GOT3 (cell line): ENCODE results near the gene TMEM120A.
"Not testable (repeated sequence)": the region's sequence is repeated elsewhere in the genome, so short reads cannot be mapped to it uniquely, and the experiment has no call there.

Source experiments
- DNase-seq: peaks from one replicate; lab custom pipeline; 2025; ENCODE audit warnings: mixed read lengths; lab: John Stamatoyannopoulos, UW

The TMEM120A gene

GRCh38 chr7:75994388-75995051, at the start of gene TMEM120A:
TSS of gene TMEM120A (minus strand) at chr7:75994595. CDS start at chr7:75994570, 25 bp downstream.
- peak; percentile 90 for DNase-seq

- no peak for DNase-seq
These were observed 45.7 kb upstream of the TMEM120A start for GRCh38 chr7:76040126-76040525.

GRCh38 chr7:76037310-76037709, 42.9 kb upstream of the TMEM120A start:
- no peak for DNase-seq

DNA sequence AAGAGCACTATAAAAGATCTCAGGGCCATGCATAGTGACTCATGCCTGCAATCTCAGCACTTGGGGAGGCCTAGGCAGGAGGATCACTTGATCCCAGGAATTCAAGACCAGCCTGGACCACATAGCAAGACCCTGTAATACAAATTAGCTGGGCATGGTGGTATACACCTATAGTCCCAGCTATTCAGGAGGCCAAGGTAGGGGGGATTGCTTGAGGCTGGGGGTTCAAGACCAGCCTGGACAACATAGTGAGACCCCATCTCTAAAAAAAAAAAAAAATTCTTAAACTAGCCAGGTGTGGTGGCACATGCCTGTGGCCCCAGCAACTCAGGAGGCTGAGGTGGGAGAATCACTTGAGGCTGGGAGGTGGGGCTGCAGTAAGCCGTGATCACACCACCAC, 37.6 kb upstream of the TMEM120A start:
- DNase-seq: no peak

GRCh38 chr7:76029682-76030081, 35.3 kb upstream of the TMEM120A start:
- not testable (repeated sequence) for DNase-seq

- DNase-seq: no peak
These were observed 28.6 kb upstream of the TMEM120A start for GRCh38 chr7:76023002-76023401.

DNA sequence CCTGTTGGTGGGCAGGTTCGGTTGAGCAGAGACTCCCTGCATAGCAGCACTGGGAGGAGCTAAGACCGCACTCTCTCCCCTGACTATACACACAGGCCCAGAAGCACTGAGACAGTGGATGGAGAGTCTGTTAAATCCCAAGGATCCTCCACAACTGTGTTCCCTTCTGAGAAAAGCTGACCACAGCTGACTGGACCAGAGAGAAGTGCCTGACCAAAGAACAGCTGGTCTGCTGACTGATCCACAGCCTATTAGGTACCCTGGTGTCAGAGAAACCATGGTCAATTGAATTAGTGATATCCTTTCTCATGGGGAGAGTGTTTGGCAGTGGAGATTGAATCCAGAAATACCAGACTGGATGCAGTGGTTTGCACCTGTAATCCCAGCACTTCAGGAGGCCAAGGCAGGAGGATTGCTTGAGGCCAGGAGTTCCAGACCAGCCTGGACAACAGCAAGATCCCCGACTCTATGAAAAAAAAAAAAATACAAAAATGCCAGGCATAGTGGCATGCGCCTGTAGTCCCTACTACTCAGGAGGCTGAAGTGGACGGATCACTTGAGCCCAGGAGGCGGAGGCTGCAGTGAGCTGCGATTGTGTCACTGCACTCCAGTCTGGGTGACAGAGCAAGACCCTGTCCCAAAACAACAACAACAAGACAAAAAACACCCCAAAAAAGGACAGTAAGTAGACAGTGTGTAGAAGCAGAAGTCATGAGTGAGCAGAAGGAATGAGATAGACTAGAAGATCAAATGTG, 27.8 kb upstream of the TMEM120A start:
- no peak for DNase-seq

- no peak for DNase-seq
These were observed 25.8 kb upstream of the TMEM120A start for GRCh38 chr7:76020031-76020714.

- not testable (repeated sequence) for DNase-seq
These were observed 24.1 kb upstream of the TMEM120A start for GRCh38 chr7:76018520-76018919.

DNA sequence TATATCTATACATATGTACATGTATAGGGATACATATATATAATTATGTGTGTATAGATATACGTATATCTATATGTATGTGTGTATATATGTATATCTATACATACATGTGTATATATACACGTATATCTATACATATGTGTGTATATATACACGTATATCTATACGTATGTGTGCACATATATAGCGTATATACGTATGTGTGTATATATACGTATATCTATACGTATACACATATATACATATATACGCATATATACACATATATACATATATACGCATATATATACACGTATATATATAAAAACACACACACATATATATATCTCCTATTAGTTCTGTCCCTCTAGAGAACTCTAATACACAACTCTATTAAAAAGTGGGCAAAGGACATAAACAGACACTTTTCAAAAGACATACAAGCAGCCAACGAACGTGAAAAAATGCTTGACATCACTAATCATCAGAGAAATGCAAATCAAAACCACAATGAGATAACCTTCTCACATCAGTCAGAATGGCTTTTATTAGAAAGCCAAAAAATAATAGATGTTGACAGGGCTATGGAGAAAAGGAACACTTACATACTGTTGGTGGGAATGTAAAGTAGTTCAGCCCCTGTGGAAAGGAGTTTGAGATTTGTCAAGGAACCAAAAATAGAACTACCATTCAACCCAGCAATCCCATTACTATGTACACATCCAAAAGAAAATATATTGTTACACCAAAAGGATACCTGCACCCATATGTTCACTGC, 22.0 kb upstream of the TMEM120A start:
- DNase-seq: no peak

GRCh38 chr7:76011442-76011861, 17.1 kb upstream of the TMEM120A start:
- no peak for DNase-seq

DNA sequence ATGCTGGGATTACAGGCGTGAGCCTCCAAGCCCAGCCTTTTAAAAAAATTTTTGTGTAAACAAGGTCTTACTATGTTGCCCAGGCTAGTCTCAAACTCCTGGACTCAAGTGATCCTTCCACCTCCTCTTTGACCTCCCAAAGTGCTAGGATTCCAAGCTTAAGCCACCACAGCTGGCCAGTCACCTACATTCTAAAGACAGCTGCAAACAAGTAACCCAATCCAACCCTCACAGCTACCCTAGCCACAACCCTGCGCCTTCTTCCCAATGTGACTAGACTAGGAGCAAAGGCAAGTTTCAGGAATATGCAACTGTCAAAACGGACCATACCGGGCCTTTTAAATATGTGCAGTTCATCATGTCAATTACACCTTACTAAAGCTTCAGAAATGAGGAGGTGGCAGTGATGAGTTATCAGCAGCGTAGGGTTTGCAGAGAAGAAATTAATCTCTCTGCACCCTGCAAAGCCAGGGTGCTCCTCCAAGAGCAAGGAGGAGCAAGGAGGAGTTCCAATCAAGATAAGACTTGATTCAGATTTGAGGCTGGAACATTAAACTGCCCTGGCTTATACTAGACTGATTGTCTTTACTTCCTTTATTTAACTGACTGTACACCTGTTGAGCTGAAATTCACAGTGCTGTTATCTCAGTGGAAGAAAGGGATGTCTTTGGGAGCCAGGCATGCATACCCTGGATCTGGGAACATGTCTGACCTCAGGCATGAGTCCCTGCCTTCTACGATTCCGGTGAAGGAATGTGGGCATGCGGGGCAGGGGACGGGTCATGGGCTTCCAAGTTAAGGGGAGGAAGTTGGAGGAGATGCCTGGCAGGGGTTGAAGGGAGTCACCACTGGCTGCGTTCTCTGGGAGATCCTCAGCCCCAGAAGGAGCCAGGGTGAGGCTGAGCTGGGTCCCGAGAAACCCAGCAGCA, 15.5 kb upstream of the TMEM120A start:
- DNase-seq: no peak

- no peak for DNase-seq
These were observed 13.8 kb upstream of the TMEM120A start for GRCh38 chr7:76008156-76008687.

GRCh38 chr7:76005004-76005403, 10.6 kb upstream of the TMEM120A start:
- DNase-seq: not testable (repeated sequence)

- DNase-seq: no peak
These were observed 9.0 kb upstream of the TMEM120A start for GRCh38 chr7:76003351-76003750.

DNA sequence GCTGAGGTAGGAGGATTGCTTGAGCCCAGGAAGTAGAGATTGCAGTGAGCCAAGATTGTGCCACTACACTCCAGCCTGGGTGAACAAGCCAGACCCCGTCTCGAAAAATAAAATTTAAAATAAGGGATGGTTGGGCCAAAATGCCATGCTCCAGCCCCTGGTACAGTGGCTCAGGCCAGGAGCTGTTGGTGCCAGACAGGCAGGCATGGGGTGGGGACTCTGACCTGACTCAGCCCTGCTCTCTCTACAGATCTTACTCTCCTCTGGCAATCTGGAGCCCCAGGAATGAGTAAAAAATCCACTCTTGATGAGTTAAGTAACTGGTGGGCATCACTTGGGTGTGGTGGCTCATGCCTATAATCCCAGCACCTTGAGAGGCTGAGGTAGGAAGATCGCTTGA, 8.4 kb upstream of the TMEM120A start:
- no peak for DNase-seq

DNA sequence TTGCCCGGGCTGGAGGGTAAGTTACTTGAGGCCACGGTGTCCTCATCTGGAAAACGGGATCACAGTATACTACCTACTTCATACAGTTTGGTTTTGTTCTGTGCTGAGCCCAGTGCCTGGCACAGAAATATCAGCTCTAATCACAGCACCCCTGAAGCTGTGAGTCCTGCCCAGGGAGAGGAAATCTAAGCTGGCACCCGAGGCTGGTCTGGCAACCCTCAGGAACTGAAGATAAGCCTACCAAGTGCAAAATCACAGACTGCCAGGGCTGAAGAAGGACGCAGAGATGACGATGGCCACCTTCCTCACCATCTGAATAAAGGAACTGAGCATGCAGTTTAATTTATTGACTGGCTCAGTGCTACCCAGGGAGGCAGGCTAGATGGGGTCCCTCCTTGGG, 7.7 kb upstream of the TMEM120A start:
- no peak for DNase-seq

GRCh38 chr7:76000566-76000965, 6.2 kb upstream of the TMEM120A start:
- no peak for DNase-seq

DNA sequence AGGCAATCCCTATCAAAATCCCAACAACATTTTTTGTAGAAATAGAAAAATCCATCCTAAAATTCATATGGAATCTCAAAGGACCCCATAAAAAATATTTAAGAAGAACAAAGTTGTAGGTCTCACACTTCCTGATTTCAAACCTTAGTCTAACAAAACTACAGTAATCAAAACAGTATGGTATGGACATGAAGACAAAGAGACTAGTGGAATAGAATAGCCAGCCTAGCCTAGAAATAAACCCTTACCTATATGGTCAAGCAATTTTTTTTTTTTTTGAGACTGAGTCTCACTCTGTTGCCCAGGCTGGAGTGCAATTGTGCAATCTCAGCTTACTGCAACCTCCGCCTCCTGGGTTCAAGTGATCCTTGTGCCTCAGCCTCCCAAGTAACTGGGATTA, 3.6 kb upstream of the TMEM120A start:
- DNase-seq: no peak

GRCh38 chr7:75996476-75996875, 2.1 kb upstream of the TMEM120A start:
- no peak for DNase-seq

DNA sequence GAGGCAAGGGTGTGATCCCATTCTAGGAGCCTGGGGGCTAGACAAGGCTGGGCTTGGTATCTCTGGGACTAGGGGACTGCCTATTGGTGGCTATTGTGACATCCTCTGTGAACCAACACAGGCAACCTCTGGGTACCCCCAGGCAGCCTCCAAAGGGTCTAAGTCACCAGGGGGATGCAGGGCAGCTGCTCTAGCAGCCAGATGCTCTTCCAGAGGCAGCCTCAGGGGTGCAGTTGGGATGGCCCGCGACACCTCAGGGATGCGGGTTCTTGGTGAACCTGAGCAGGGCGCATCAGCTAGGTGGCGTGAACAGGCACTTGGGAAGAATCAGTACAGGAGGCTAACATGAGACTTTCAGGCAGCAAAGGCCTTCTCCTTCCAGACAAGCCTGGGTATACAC, 1.6 kb upstream of the TMEM120A start:
- DNase-seq: no peak
